ENCODE results near the gene PPARD. TPM values are rescaled to one million over a fixed set of nuclear protein-coding genes. Genes with fewer than 3 reads are reported as not detected.
A peak's percentile ranks its signal among the peaks of the same experiment; 100 is the strongest.

Gene PPARD
- total RNA-seq, 1 donor from 2014 or later: 4.9 TPM

- H3K36me3 Mint-ChIP-seq: peaks cover 3% of the 10 kb centered on the region
- no peak for TF ChIP-seq CTCF (IDR thresholded peaks at IDR 0.05)
- TF ChIP-seq EZH2phosphoT487 (IDR thresholded peaks at IDR 0.05): no peak
- TF ChIP-seq EZH2 (IDR thresholded peaks at IDR 0.05): no peak
- H3K27ac Mint-ChIP-seq: peak overlapping the region; percentile 39
- no peak for DNase-seq (ENCODE audit: low spot score)
- H3F3A ChIP-seq (ENCODE audit: low read depth): no peaks in the 10 kb centered on the region
- no peak overlapping the region for H2AFZ ChIP-seq (replicated peaks)
- no peaks in the 10 kb centered on the region for H3K9me3 Mint-ChIP-seq
- no peaks in the 10 kb centered on the region for H3K36me3 ChIP-seq
- peaks cover 5% of the 10 kb centered on the region for H3K27me3 Mint-ChIP-seq (ENCODE audit: insufficient read depth, low read depth)
- no peaks in the 10 kb centered on the region for H3K9me3 ChIP-seq (ENCODE audit: low read depth)
- no peaks in the 10 kb centered on the region for H3K27me3 ChIP-seq
- H3K27ac ChIP-seq: no peak overlapping the region
- H3K9ac ChIP-seq: no peak overlapping the region
- H3K4me3 Mint-ChIP-seq: no peak overlapping the region
- H3K4me1 Mint-ChIP-seq: peaks cover 41% of the 10 kb centered on the region
- H3K4me1 ChIP-seq: peaks cover 23% of the 10 kb centered on the region
- no peak overlapping the region for H3K4me3 ChIP-seq
- H4K20me1 ChIP-seq (ENCODE audit: low read depth): no peaks in the 10 kb centered on the region
- H3K4me2 ChIP-seq: no peak overlapping the region
- H3K79me2 ChIP-seq (ENCODE audit: low read depth): no peaks in the 10 kb centered on the region
Measured at GRCh38 chr6:35362200-35362599, 19.8 kb downstream of the PPARD start.

GRCh38 chr6:35363293-35363750 is 21.0 kb downstream of the PPARD start:
- DNase-seq (ENCODE audit: low spot score): peak; percentile 21

GRCh38 chr6:35365594-35366203 is 23.3 kb downstream of the PPARD start:
- H3K27ac Mint-ChIP-seq: no peak overlapping the region
- peaks cover 3% of the 10 kb centered on the region for H3K36me3 Mint-ChIP-seq
- H3K4me1 Mint-ChIP-seq: peaks cover 24% of the 10 kb centered on the region
- peaks cover 5% of the 10 kb centered on the region for H3K27me3 Mint-ChIP-seq (ENCODE audit: insufficient read depth, low read depth)
- H3K27ac ChIP-seq: no peak overlapping the region
- H4K20me1 ChIP-seq (ENCODE audit: low read depth): no peaks in the 10 kb centered on the region
- no peaks in the 10 kb centered on the region for H3K36me3 ChIP-seq
- no peaks in the 10 kb centered on the region for H3K79me2 ChIP-seq (ENCODE audit: low read depth)
- H3K9me3 Mint-ChIP-seq: no peaks in the 10 kb centered on the region
- H3K9ac ChIP-seq: no peak overlapping the region
- no peak overlapping the region for H3K4me3 Mint-ChIP-seq
- TF ChIP-seq EZH2 (IDR thresholded peaks at IDR 0.05) (no peak), EZH2phosphoT487 (IDR thresholded peaks at IDR 0.05) (no peak), CTCF (IDR thresholded peaks at IDR 0.05) (no peak)
- H3K4me3 ChIP-seq: no peak overlapping the region
- no peak for DNase-seq (ENCODE audit: low spot score)
- no peaks in the 10 kb centered on the region for H3F3A ChIP-seq (ENCODE audit: low read depth)
- no peak overlapping the region for H2AFZ ChIP-seq (replicated peaks)
- H3K9me3 ChIP-seq (ENCODE audit: low read depth): no peaks in the 10 kb centered on the region
- H3K4me1 ChIP-seq: peaks cover 12% of the 10 kb centered on the region
- no peaks in the 10 kb centered on the region for H3K27me3 ChIP-seq
- no peak overlapping the region for H3K4me2 ChIP-seq

More at GRCh38 chr6:35363293-35363750, 21.0 kb downstream of the PPARD start:
- H3K9ac ChIP-seq: no peak overlapping the region
- H3K36me3 ChIP-seq: no peaks in the 10 kb centered on the region
- no peaks in the 10 kb centered on the region for H4K20me1 ChIP-seq (ENCODE audit: low read depth)
- no peak overlapping the region for H2AFZ ChIP-seq (replicated peaks)
- Mint-ChIP-seq H3K9me3 (no peaks in the 10 kb centered on the region), H3K4me3 (no peak overlapping the region), H3K27ac (peak overlapping the region; percentile 70), H3K36me3 (peaks cover 3% of the 10 kb centered on the region), H3K4me1 (peaks cover 40% of the 10 kb centered on the region), H3K27me3 (ENCODE audit: insufficient read depth, low read depth) (peaks cover 3% of the 10 kb centered on the region)
- peak overlapping the region; percentile 13 for H3K27ac ChIP-seq
- peaks cover 23% of the 10 kb centered on the region for H3K4me1 ChIP-seq
- no peak for TF ChIP-seq EZH2phosphoT487 (IDR thresholded peaks at IDR 0.05)
- TF ChIP-seq EZH2 (IDR thresholded peaks at IDR 0.05): no peak
- TF ChIP-seq CTCF (IDR thresholded peaks at IDR 0.05): no peak
- H3K79me2 ChIP-seq (ENCODE audit: low read depth): no peaks in the 10 kb centered on the region
- H3F3A ChIP-seq (ENCODE audit: low read depth): no peaks in the 10 kb centered on the region
- H3K4me2 ChIP-seq: no peak overlapping the region
- H3K9me3 ChIP-seq (ENCODE audit: low read depth): no peaks in the 10 kb centered on the region
- H3K4me3 ChIP-seq: no peak overlapping the region
- H3K27me3 ChIP-seq: no peaks in the 10 kb centered on the region
